Activated T-helper 17 cell treated with anti-CD3 and anti-CD28 coated beads, Interleukin-2, amount 50 U/mL, for 72 hours (primary cell): ENCODE measurements around the gene ZNF584. TPM values are rescaled to one million over a fixed set of nuclear protein-coding genes. Genes with fewer than 3 reads are reported as not detected.
"Not testable (repeated sequence)": the region's sequence is repeated elsewhere in the genome, so short reads cannot be mapped to it uniquely, and the experiment has no call there.

ENCODE experiments used
- ATAC-seq: fragments of 150-1000 bp; cut with Tn5 transposase; replicated peaks from 2 replicates; pipeline ENCODE4 v1.10.0; 2021; ENCODE audit warnings: mild to moderate bottlenecking, moderate library complexity
- H3K27ac Mint-ChIP-seq: one replicate; pipeline ENCODE4 v1.8.0; 2022; ENCODE audit warnings: mixed read lengths
- H3K27me3 Mint-ChIP-seq: one replicate; pipeline ENCODE4 v1.8.0; 2022; ENCODE audit warnings: mixed read lengths
- H3K36me3 Mint-ChIP-seq: one replicate; pipeline ENCODE4 v1.8.0; 2022; ENCODE audit warnings: low read depth, mild to moderate bottlenecking, mixed read lengths
- H3K4me1 Mint-ChIP-seq: one replicate; pipeline ENCODE4 v1.8.0; 2022; ENCODE audit warnings: mixed read lengths
- H3K4me3 Mint-ChIP-seq: one replicate; pipeline ENCODE4 v1.8.0; 2022; ENCODE audit warnings: mild to moderate bottlenecking, mixed read lengths
- H3K9me3 Mint-ChIP-seq: one replicate; pipeline ENCODE4 v1.8.0; 2022; ENCODE audit warnings: mixed read lengths
- total RNA-seq, 2 donors: library from RNA; stranded (reverse); gene quantifications; one replicate each; pipeline ENCODE4 v1.2.3, GENCODE V29; 2022

ZNF584 gene
- total RNA-seq, 2 donors from 2014 or later = 9.0 to 9.8 TPM

DNA sequence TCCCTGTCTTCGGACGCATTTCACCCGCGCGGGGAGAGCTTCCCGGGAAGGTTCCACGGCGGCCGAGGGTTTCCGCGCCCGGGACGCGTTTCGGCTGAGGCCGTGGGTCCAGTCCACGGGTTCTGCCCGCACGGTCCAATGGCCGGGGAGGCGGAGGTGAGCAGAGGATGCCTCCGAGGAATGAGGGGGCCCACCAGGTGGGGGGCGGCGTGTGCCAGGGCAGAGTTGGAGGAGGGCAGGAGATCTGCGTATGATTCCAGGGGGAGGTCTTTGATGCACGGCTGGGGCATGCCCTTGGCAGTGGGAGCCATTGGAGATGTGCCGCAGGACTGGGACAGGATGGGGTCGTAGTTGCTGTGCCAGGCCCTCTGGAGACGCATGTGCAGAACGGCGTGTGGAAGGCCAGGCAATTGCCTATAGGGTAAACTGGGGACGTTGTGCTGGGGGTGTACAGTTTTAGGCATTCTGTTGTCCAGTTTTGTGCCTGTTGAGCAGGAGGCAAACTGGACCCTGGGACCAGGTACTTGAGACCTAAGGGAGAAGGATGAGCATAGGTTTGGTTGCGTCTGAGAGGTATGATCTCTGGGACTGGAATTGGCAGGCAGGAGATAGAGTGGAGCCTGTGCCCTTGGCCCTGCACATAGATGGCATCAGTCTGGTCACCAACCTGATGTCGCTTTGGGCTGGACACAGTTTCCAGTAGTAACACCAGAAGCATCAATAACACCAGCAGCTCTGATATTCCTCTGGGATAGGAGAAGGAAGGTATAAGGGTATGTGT lies 751 bp downstream of the ZNF584 start:
- Mint-ChIP-seq H3K27ac (peak overlapping the region; percentile 93), H3K9me3 (no peaks in the 10 kb centered on the region), H3K4me1 (peaks cover 30% of the 10 kb centered on the region), H3K36me3 (peaks cover 16% of the 10 kb centered on the region), H3K4me3 (peak overlapping the region; percentile 93), H3K27me3 (no peaks in the 10 kb centered on the region)
- no peak for ATAC-seq

DNA sequence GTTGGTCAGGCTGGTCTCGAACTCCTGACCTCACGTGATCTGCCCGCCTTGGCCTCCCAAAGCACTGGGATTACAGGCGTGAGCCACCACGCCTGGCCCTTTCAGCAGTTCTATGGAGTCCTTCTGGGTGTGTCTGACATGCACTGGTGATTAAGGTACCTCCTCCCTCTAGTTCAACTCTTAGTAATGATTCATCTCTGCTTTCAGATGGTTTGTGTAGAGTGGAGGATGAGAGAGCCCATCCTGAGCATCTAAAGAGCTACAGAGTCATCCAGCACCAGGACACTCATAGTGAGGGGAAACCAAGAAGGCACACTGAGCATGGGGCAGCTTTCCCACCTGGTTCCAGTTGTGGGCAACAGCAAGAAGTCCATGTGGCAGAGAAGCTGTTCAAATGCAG lies 8.2 kb downstream of the ZNF584 start:
- no peak overlapping the region for H3K27ac Mint-ChIP-seq
- no peak for ATAC-seq
- no peak overlapping the region for H3K4me3 Mint-ChIP-seq
- peaks cover 53% of the 10 kb centered on the region for H3K36me3 Mint-ChIP-seq
- H3K27me3 Mint-ChIP-seq = no peaks in the 10 kb centered on the region
- H3K4me1 Mint-ChIP-seq = no peaks in the 10 kb centered on the region
- no peaks in the 10 kb centered on the region for H3K9me3 Mint-ChIP-seq

DNA sequence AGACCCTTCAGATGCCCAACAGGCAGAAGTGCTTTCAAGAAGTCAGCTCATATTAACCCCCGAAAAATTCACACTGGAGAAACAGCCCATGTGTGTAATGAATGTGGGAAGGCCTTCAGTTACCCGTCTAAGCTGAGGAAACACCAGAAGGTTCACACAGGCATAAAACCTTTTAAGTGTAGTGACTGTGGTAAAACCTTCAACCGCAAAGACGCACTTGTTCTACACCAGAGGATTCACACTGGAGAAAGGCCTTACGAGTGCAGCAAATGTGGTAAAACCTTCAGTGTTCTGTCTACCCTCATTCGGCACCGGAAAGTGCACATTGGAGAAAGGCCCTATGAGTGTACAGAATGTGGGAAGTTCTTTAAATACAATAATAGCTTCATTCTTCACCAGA lies 8.6 kb downstream of the ZNF584 start:
- no peak for ATAC-seq
- H3K27ac Mint-ChIP-seq = no peak overlapping the region
- no peaks in the 10 kb centered on the region for H3K4me1 Mint-ChIP-seq
- H3K4me3 Mint-ChIP-seq = no peak overlapping the region
- H3K36me3 Mint-ChIP-seq = peaks cover 53% of the 10 kb centered on the region
- H3K9me3 Mint-ChIP-seq = no peaks in the 10 kb centered on the region
- H3K27me3 Mint-ChIP-seq = no peaks in the 10 kb centered on the region

DNA sequence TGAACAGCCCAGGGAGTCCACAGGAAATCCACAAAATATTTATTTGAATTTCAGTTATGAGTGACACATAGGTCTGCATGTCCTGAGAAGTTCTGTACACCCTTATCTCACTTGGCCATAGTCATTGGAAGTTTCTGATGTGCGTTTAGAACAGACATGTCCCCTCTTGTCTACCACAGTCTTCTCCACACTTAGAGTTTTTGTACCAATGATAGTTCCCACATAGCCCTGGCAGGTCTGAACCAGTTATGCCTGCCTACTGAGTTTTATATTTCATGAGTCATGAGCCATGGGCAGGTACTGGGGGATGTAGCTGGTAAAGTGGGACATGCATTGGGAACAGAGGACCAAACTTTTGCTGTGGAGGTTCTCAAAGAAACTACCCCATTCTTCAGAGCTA lies 20.2 kb downstream of the ZNF584 start:
- H3K4me1 Mint-ChIP-seq = no peaks in the 10 kb centered on the region
- no peak for ATAC-seq
- H3K27me3 Mint-ChIP-seq = no peaks in the 10 kb centered on the region
- H3K27ac Mint-ChIP-seq = no peak overlapping the region
- H3K9me3 Mint-ChIP-seq = peaks cover 17% of the 10 kb centered on the region
- no peak overlapping the region for H3K4me3 Mint-ChIP-seq
- peaks cover 12% of the 10 kb centered on the region for H3K36me3 Mint-ChIP-seq

DNA sequence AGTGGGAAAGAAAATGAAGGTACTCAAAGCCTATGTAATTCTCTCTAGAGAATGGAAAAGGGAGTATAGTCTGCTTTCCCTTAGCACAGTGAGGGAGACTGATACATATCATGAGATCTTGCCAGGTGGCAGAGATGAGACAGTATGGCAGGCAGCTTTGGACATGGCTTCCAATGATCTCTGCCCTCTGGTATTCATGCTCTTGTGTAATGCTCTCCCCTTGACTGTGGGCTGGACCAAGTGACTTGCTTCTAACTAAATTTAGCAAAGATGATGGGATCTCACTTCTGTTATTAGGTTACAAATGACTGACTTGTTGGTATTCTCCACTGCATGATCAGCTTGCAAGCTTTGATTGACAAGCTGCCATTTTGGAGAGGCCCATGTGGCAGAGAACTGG lies 21.3 kb downstream of the ZNF584 start:
- no peak overlapping the region for H3K27ac Mint-ChIP-seq
- ATAC-seq = no peak
- H3K9me3 Mint-ChIP-seq = peaks cover 21% of the 10 kb centered on the region
- H3K36me3 Mint-ChIP-seq = peaks cover 23% of the 10 kb centered on the region
- H3K4me1 Mint-ChIP-seq = no peaks in the 10 kb centered on the region
- H3K27me3 Mint-ChIP-seq = no peaks in the 10 kb centered on the region
- H3K4me3 Mint-ChIP-seq = no peak overlapping the region

DNA sequence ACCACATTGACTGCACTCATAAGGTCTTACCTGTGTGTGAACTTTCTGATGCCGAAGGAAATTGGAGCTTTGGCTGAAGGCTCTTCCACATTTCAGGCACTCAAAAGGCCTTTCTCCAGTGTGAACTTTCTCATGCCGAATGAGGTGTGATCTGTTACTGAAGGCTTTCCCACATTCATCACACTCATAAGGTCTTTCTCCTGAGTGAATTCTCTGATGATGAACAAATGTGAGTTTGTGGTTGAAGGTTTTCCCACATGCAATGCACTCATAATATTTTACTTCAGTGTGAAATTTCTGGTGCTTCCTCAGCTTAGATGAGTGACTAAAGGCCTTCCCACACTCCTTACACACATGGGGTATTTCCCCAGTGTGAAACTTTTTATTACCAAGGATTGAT lies 25.8 kb downstream of the ZNF584 start:
- H3K9me3 Mint-ChIP-seq = peaks cover 28% of the 10 kb centered on the region
- no peak overlapping the region for H3K4me3 Mint-ChIP-seq
- H3K36me3 Mint-ChIP-seq = peaks cover 67% of the 10 kb centered on the region
- H3K27ac Mint-ChIP-seq = no peak overlapping the region
- H3K4me1 Mint-ChIP-seq = peaks cover 12% of the 10 kb centered on the region
- no peak for ATAC-seq
- no peaks in the 10 kb centered on the region for H3K27me3 Mint-ChIP-seq

DNA sequence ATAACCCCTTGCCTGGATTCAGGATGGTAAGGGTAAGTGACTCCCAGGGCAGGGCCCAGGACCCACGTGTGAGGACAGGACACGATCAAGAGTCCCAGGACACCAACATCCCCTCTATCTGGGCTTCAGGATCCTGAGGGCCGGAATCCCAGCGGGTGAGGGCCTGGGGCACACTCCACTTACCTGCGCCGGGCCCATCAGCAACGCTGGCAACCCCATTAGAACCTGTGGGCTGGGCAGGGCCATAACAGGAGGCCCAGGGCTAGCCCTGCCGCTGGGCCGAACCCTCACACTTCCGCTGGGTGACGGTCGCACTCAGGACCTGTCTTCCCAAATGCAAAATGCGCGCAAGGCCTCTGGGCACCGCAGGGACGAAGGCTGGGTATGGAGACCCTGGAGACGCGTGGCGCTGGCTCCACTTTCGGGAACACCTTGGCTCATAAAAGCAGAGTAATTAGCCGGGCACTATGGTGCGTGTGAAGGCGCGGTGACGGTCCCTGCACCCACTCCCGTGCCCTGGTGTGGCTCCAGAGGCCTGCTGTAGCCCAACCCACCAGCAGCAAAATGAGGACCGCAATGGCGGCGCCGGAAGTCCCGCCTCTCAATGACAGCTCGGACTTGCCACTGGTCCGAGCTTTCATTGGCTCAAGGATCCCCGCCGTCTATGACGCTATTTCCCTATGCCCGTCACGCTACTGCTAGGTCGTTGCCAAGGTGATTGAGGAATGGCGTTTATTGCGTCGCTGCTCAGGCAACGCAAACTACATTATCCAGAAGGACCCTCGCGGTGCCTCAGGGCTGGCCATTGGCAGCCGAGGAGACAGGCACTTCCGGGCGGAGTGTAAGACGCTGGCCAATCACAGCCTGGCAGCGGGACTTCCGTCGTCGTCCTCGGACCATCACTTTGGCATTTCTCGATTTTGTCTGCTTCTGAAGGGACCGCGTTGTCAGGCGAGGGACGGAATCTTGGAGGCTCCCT lies 31.4 kb downstream of the ZNF584 start, which contains the start of gene ZNF132:
ZNF132 (minus strand) TSS at position 578 of the 979 bp plus-strand sequence; CDS start at position 246, 332 bp downstream.
- peak within 1 kb of the TSS; percentile 97 for H3K27ac Mint-ChIP-seq
- H3K27me3 Mint-ChIP-seq = no peaks in the 10 kb centered on the region
- peak; percentile 98 for ATAC-seq
- H3K4me1 Mint-ChIP-seq = peaks cover 24% of the 10 kb centered on the region
- H3K9me3 Mint-ChIP-seq = peaks cover 20% of the 10 kb centered on the region
- peaks cover 55% of the 10 kb centered on the region for H3K36me3 Mint-ChIP-seq
- peak within 1 kb of the TSS; percentile 97 for H3K4me3 Mint-ChIP-seq

DNA sequence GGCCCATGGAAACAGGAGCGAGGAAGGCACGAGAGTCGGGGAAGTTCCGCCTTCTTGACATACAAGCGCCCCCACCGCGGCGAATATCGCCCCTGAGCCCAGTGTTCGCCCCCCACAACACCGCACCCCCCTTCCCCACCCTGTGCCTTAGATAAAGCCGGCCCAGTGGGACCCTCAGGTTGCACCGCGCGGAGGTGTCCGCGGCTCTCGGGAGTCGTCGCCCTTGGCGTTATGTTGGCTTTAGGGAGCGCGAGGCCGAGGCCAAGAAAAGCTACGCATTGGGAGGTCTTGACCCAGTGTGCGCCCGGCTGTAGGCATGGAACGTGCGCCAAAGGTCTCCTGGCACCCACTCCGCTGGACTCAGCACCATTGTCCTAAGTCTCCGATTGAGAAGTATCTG lies 32.1 kb downstream of the ZNF584 start:
- no peak for ATAC-seq
- peaks cover 17% of the 10 kb centered on the region for H3K9me3 Mint-ChIP-seq
- H3K4me1 Mint-ChIP-seq = peaks cover 24% of the 10 kb centered on the region
- H3K27me3 Mint-ChIP-seq = no peaks in the 10 kb centered on the region
- H3K36me3 Mint-ChIP-seq = peaks cover 48% of the 10 kb centered on the region
- H3K4me3 Mint-ChIP-seq = peak overlapping the region; percentile 97
- peak overlapping the region; percentile 97 for H3K27ac Mint-ChIP-seq

DNA sequence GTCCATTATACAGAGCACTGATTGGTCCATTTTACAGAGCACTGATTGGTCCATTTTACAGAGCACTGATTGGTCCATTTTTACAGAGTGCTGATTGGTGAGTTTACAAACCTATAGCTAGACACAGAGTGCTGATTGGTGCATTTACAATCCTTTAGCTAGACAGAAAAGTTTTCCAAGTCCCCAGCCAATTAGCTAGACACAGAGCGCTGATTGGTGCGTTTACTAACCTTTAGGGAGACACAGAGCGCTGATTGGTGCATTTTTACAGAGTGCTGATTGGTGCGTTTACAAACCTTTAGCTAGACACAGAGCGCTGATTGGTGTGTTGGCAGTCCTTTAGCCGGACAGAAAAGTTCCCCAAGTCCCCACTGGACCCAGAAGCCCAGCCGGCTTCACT lies 34.5 kb downstream of the ZNF584 start:
- H3K27me3 Mint-ChIP-seq, ATAC-seq, H3K4me3 Mint-ChIP-seq, H3K27ac Mint-ChIP-seq: not testable (repeated sequence)
- Mint-ChIP-seq H3K4me1 (peaks cover 19% of the 10 kb centered on the region), H3K36me3 (peaks cover 23% of the 10 kb centered on the region), H3K9me3 (peaks cover 13% of the 10 kb centered on the region)

DNA sequence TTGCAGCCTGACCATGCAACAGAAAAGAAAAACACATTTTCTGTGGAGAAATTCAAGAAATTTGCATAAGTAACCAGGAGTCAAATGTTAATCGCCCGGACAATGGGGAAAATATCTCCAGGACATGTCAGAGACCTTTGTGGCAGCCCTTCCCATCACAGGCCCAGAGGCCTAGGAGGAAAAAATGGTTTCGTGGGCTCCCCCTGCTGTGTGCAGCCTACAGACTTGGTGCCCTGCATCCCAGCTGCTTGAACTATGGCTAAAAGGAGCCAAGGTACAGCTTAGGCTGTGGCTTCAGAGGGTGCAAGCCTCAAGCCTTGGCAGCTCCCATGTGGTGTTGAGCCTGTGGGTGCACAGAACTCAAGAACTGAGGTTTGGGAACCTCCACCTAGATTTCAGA lies 40.4 kb downstream of the ZNF584 start:
- not testable (repeated sequence) for H3K4me3 Mint-ChIP-seq, H3K27ac Mint-ChIP-seq, ATAC-seq, H3K27me3 Mint-ChIP-seq, H3K9me3 Mint-ChIP-seq, H3K36me3 Mint-ChIP-seq
- peaks cover 20% of the 10 kb centered on the region for H3K4me1 Mint-ChIP-seq

DNA sequence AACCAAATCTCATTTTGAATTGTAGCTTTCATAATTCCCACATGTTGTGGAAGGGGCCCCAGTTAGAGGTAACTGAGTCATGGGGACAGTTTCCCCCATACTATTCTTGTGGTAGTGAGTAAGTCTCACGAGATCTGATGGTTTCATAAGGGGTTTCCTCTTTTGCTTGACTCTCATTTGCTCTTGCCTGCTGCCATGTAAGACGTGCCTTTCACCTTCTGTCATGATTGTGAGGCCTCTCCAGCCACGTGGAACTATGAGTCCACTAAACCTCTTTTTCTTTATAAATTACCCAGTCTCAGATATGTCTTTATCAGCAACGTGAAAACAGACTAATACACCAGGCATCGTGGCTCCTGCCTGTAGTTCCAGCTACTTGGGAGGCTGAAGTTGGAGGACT lies 41.5 kb downstream of the ZNF584 start:
- Mint-ChIP-seq H3K4me3 (peak overlapping the region; percentile 87), H3K27ac (peak overlapping the region; percentile 49), H3K4me1 (peaks cover 20% of the 10 kb centered on the region)
- not testable (repeated sequence) for H3K36me3 Mint-ChIP-seq, H3K9me3 Mint-ChIP-seq, H3K27me3 Mint-ChIP-seq
- peak; percentile 3 for ATAC-seq

DNA sequence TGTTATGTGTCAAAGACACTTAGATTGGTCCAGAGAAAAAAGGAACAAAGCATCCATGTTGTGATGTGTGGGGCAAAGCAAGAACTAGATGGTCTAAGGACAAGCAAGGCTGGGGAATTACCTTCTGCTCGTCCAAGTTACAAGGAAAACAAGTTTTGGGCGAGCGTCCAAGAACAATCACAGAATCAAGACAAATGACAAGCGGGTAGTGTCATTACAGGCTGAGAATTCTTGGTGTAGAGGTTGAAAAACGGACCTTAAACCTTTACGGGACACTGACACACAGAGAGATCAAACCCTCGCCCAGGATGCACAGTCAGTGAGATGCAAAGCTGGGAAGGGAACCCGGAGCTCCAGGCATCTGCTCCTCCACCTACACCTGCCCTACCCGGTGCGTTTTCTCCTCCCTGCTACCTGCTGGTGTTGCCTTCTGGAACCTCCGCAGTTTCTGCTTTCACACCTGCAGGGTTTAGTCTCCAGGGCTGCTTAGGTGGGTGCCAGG lies 42.5 kb downstream of the ZNF584 start:
- H3K4me3 Mint-ChIP-seq = peak overlapping the region; percentile 87
- H3K27me3 Mint-ChIP-seq = peaks cover 6% of the 10 kb centered on the region
- peaks cover 11% of the 10 kb centered on the region for H3K36me3 Mint-ChIP-seq
- peak overlapping the region; percentile 86 for H3K27ac Mint-ChIP-seq
- ATAC-seq = peak; percentile 10
- peaks cover 20% of the 10 kb centered on the region for H3K4me1 Mint-ChIP-seq
- H3K9me3 Mint-ChIP-seq = peaks cover 9% of the 10 kb centered on the region

DNA sequence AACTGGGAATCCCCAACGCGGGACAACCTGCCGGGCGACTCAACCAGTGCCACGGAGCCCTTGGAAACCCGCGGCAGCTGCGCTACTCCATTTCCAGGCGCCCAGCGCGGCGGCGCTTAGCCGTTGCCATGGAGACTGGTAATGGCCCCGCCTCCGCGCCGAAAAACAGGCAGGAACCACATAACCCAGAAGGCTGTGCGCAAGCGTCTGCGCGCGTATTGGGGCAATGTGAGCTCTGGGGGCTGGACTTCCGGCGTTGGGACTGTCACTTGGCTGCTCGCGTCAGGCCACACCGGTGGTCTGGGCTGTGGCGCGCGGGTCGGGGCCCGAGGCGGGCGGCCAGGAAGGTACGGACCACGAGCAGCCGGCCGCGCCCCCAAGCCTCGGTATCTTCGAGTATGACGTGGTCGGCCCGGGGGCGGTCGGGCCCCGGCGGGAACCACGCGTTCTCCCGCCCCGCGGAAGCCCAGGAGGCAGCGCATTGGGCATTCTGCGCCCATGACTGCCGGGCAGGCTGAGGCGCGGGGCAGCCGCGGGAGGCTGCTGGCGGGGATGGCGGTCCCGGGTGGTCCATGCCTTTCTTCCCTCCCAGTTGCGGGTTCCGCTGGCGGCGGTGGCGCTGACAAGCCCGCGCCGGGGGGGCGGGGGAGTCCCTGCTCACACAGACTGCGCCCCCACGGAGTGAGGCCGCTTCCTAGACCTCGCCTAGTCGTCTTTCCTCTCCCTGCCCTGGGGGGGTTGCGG lies 43.1 kb downstream of the ZNF584 start, which contains the start of gene ZNF324B:
ZNF324B (plus strand) TSS at position 265 of the 744 bp plus-strand sequence. CDS start 2,080 bp downstream, outside the sequence.
- peak; percentile 99 for ATAC-seq
- Mint-ChIP-seq H3K9me3 (peaks cover 9% of the 10 kb centered on the region), H3K27me3 (peaks cover 6% of the 10 kb centered on the region), H3K4me1 (peaks cover 20% of the 10 kb centered on the region), H3K36me3 (peaks cover 12% of the 10 kb centered on the region), H3K4me3 (peak within 1 kb of the TSS; percentile 87), H3K27ac (peak within 1 kb of the TSS; percentile 86)

DNA sequence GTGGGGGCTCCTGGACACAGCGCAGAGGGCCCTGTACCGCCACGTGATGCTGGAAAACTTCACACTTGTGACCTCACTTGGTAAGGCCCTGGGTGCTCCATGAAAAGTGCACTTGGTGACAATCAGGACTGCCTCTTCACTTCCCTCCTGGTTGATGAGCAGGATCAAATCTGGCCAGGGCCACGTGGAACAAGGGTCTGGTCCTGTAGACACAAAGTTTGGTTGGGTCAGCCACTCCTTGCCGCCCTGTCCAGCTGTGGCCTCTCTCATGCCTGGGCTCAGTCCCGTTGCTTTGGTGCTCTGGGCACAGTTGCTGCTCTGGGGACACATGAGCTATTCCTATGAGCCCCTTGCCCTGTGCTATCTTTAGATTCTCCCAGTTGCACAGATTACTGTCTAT lies 45.3 kb downstream of the ZNF584 start:
- no peak overlapping the region for H3K27ac Mint-ChIP-seq
- no peak overlapping the region for H3K4me3 Mint-ChIP-seq
- ATAC-seq = no peak
- H3K36me3 Mint-ChIP-seq = peaks cover 15% of the 10 kb centered on the region
- no peaks in the 10 kb centered on the region for H3K27me3 Mint-ChIP-seq
- peaks cover 3% of the 10 kb centered on the region for H3K9me3 Mint-ChIP-seq
- H3K4me1 Mint-ChIP-seq = peaks cover 20% of the 10 kb centered on the region
